SK-N-SH treated with all-trans-retinoic acid at 6 μM for 48 hours (cell line): ENCODE data around the gene TUB.

Source experiments
- ATAC-seq: fragments of 200-7000 bp; cut with Tn5 transposase; 3 replicates; pipeline ENCODE4 v1.9.1; 2020; ENCODE audit warnings: mild to moderate bottlenecking, moderate library complexity
- ARNTL ChIP-seq: fragments of 450-650 bp; formaldehyde crosslinking; IDR thresholded peaks from 2 replicates; pipeline ENCODE4 v1.5.0; 2020; ENCODE audit warnings: low read depth, mild to moderate bottlenecking, moderate library complexity, borderline replicate concordance
- BACH2 ChIP-seq: fragments of 250-450 bp; sonication (Bioruptor Pico); IDR thresholded peaks from 2 replicates; pipeline ENCODE4 v1.9.0; 2021; ENCODE audit warnings: mild to moderate bottlenecking, borderline replicate concordance
- CSDC2 ChIP-seq: fragments of 250-450 bp; sonication (Bioruptor Pico); IDR thresholded peaks from 2 replicates; pipeline ENCODE4 v1.5.0; 2020; ENCODE audit warnings: mild to moderate bottlenecking, moderate library complexity
- ESRRG ChIP-seq: fragments of 250-450 bp; sonication (Bioruptor Pico); IDR thresholded peaks from 2 replicates; pipeline ENCODE4 v1.6.1; 2021; ENCODE audit warnings: mild to moderate bottlenecking
- GLIS3 ChIP-seq: fragments of 250-450 bp; sonication (Bioruptor Pico); IDR thresholded peaks from 2 replicates; pipeline ENCODE4 v1.5.0; 2020; ENCODE audit warnings: mild to moderate bottlenecking, moderate library complexity
- ISL1 ChIP-seq: fragments of 250-450 bp; sonication (Bioruptor Pico); IDR thresholded peaks from 2 replicates; pipeline ENCODE4 v2.1.2; 2022; ENCODE audit warnings: mild to moderate bottlenecking, moderate library complexity
- OSR1 ChIP-seq: fragments of 250-450 bp; sonication (Bioruptor Pico); IDR thresholded peaks from 2 replicates; pipeline ENCODE4 v1.8.0; 2022; ENCODE audit warnings: moderate library complexity, mild to moderate bottlenecking, inconsistent platforms
- PPARA ChIP-seq: fragments of 250-450 bp; sonication (Bioruptor Pico); IDR thresholded peaks from 2 replicates; pipeline ENCODE4 v1.5.0; 2020; ENCODE audit warnings: mild to moderate bottlenecking, borderline replicate concordance
- RARB ChIP-seq: fragments of 250-450 bp; sonication (Bioruptor Pico); IDR thresholded peaks from 2 replicates; pipeline ENCODE4 v1.8.0; 2021; ENCODE audit warnings: mild to moderate bottlenecking, moderate library complexity
- SNAI2 ChIP-seq: fragments of 250-450 bp; sonication (Bioruptor Pico); IDR thresholded peaks from 2 replicates; pipeline ENCODE4 v1.5.0; 2020; ENCODE audit warnings: mild to moderate bottlenecking, moderate library complexity
- TCF4 ChIP-seq: fragments of 250-450 bp; sonication (Bioruptor Pico); IDR thresholded peaks from 2 replicates; pipeline ENCODE4 v1.8.0; 2021; ENCODE audit warnings: mild to moderate bottlenecking, moderate library complexity, borderline replicate concordance
- TOX ChIP-seq: fragments of 250-450 bp; sonication (Bioruptor Pico); IDR thresholded peaks from 2 replicates; pipeline ENCODE4 v1.8.0; 2021; ENCODE audit warnings: mild to moderate bottlenecking, moderate library complexity, borderline replicate concordance
- ZC3H10 ChIP-seq: fragments of 250-450 bp; sonication (Bioruptor Pico); IDR thresholded peaks from 2 replicates; pipeline ENCODE4 v1.5.1; 2021; ENCODE audit warnings: mild to moderate bottlenecking, moderate library complexity
- ZFP3 ChIP-seq: fragments of 250-450 bp; sonication (Bioruptor Pico); IDR thresholded peaks from 2 replicates; pipeline ENCODE4 v1.5.0; 2020; ENCODE audit warnings: mild to moderate bottlenecking, moderate library complexity
- ZFP30 ChIP-seq: fragments of 450-650 bp; formaldehyde crosslinking; IDR thresholded peaks from 2 replicates; pipeline ENCODE4 v1.5.0; 2022; ENCODE audit warnings: mild to moderate bottlenecking, moderate library complexity
- ZNF565 ChIP-seq: fragments of 450-650 bp; formaldehyde crosslinking; conservative IDR thresholded peaks from 2 replicates; pipeline ENCODE4 v1.5.0; 2020; ENCODE audit warnings: low read depth, mild to moderate bottlenecking, moderate library complexity
- ZNF8 ChIP-seq: fragments of 450-650 bp; formaldehyde crosslinking; IDR thresholded peaks from 2 replicates; pipeline ENCODE4 v1.5.0; 2020; ENCODE audit warnings: mild to moderate bottlenecking, moderate library complexity
- TF ChIP-seq, protein P1 (sequence below): fragments of 250-450 bp; sonication (Bioruptor Pico); IDR thresholded peaks from 2 replicates; pipeline ENCODE4 v1.8.0; 2021; ENCODE audit warnings: low read depth, mild to moderate bottlenecking, moderate library complexity, borderline replicate concordance
- TF ChIP-seq, protein P2 (sequence below): fragments of 250-450 bp; sonication (Bioruptor Pico); IDR thresholded peaks from 2 replicates; pipeline ENCODE4 v1.5.1; 2021; ENCODE audit warnings: mild to moderate bottlenecking, moderate library complexity
- TF ChIP-seq, protein P3 (sequence below): fragments of 250-450 bp; sonication (Bioruptor Pico); IDR thresholded peaks from 2 replicates; pipeline ENCODE4 v1.8.0; 2020; ENCODE audit warnings: mild to moderate bottlenecking, moderate library complexity, borderline replicate concordance
- TF ChIP-seq, protein P4 (sequence below): fragments of 250-450 bp; sonication (Bioruptor Pico); IDR thresholded peaks from 2 replicates; pipeline ENCODE4 v1.5.0; 2020; ENCODE audit warnings: mild to moderate bottlenecking, moderate library complexity

TUB gene

DNA sequence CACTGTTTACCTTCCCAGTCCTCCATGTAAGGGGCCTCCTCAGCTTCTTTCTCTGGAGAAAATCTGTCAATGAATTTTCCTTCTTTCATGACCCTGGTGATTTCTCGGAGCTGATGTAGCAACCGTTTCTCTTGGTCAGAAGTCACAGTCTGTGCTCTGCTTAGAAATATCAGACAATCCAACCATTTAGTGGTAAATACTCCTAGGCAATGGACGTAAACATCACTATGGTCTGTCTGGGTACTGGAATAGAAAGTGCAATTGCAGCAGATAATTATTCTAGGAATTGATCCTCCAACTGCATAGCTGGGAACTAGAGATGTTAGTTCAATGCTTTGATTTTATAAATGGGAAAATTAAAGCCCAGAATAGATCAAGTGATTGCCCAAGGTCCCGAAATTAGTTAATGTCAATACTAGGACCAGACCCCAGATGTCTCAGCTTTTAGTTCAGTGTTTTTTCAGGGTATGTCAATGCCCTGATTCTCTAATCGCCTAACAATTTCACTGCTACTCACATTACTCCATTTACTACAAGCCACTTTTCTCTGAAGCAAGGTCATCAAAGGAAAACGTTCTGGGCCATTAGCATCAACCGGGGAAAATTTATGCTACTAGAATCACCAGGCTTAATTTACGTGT, 45.8 kb downstream of the TUB start:
- TF ChIP-seq BACH2 (no peak), CSDC2 (CRISPR knock-in tag) (no peak), ZNF565 (no peak), ZC3H10 (CRISPR knock-in tag) (no peak), ZNF8 (CRISPR knock-in tag) (no peak), ZFP3 (CRISPR knock-in tag) (no peak), ISL1 (CRISPR knock-in tag) (no peak), ZFP30 (CRISPR knock-in tag) (no peak), TOX (CRISPR knock-in tag) (no peak), ARNTL (CRISPR knock-in tag) (no peak), GLIS3 (CRISPR knock-in tag) (no peak), TCF4 (CRISPR knock-in tag) (no peak)
- TF ChIP-seq, protein P1, sequence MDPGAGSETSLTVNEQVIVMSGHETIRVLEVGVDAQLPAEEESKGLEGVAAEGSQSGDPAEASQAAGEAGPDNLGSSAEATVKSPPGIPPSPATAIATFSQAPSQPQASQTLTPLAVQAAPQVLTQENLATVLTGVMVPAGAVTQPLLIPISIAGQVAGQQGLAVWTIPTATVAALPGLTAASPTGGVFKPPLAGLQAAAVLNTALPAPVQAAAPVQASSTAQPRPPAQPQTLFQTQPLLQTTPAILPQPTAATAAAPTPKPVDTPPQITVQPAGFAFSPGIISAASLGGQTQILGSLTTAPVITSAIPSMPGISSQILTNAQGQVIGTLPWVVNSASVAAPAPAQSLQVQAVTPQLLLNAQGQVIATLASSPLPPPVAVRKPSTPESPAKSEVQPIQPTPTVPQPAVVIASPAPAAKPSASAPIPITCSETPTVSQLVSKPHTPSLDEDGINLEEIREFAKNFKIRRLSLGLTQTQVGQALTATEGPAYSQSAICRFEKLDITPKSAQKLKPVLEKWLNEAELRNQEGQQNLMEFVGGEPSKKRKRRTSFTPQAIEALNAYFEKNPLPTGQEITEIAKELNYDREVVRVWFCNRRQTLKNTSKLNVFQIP (CRISPR knock-in tag) = no peak
- TF ChIP-seq, protein P2, sequence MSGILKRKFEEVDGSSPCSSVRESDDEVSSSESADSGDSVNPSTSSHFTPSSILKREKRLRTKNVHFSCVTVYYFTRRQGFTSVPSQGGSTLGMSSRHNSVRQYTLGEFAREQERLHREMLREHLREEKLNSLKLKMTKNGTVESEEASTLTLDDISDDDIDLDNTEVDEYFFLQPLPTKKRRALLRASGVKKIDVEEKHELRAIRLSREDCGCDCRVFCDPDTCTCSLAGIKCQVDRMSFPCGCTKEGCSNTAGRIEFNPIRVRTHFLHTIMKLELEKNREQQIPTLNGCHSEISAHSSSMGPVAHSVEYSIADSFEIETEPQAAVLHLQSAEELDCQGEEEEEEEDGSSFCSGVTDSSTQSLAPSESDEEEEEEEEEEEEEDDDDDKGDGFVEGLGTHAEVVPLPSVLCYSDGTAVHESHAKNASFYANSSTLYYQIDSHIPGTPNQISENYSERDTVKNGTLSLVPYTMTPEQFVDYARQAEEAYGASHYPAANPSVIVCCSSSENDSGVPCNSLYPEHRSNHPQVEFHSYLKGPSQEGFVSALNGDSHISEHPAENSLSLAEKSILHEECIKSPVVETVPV = no peak
- ATAC-seq = no peak

DNA sequence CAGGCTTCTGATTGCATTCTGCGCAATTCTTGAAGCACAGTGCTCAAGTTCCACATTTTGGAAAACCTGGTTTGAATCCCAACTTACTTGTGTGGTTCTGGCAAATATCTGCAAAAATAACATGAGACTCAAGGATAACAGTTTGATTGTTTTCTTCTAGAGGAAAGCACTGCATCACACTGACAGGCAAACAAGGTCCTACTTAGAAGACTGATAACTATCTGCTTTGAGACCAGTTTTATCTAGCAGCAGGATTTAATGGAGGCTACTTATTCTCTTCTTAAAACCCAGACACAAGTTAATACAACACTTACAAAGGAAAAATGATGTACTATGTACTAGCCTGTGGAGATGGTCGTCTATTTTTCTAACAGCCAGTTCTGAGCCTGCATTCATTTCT, 46.4 kb downstream of the TUB start:
- no peak for ATAC-seq
- TF ChIP-seq, protein P3, sequence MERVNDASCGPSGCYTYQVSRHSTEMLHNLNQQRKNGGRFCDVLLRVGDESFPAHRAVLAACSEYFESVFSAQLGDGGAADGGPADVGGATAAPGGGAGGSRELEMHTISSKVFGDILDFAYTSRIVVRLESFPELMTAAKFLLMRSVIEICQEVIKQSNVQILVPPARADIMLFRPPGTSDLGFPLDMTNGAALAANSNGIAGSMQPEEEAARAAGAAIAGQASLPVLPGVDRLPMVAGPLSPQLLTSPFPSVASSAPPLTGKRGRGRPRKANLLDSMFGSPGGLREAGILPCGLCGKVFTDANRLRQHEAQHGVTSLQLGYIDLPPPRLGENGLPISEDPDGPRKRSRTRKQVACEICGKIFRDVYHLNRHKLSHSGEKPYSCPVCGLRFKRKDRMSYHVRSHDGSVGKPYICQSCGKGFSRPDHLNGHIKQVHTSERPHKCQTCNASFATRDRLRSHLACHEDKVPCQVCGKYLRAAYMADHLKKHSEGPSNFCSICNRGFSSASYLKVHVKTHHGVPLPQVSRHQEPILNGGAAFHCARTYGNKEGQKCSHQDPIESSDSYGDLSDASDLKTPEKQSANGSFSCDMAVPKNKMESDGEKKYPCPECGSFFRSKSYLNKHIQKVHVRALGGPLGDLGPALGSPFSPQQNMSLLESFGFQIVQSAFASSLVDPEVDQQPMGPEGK (CRISPR knock-in tag) = no peak
- TF ChIP-seq, protein P4, sequence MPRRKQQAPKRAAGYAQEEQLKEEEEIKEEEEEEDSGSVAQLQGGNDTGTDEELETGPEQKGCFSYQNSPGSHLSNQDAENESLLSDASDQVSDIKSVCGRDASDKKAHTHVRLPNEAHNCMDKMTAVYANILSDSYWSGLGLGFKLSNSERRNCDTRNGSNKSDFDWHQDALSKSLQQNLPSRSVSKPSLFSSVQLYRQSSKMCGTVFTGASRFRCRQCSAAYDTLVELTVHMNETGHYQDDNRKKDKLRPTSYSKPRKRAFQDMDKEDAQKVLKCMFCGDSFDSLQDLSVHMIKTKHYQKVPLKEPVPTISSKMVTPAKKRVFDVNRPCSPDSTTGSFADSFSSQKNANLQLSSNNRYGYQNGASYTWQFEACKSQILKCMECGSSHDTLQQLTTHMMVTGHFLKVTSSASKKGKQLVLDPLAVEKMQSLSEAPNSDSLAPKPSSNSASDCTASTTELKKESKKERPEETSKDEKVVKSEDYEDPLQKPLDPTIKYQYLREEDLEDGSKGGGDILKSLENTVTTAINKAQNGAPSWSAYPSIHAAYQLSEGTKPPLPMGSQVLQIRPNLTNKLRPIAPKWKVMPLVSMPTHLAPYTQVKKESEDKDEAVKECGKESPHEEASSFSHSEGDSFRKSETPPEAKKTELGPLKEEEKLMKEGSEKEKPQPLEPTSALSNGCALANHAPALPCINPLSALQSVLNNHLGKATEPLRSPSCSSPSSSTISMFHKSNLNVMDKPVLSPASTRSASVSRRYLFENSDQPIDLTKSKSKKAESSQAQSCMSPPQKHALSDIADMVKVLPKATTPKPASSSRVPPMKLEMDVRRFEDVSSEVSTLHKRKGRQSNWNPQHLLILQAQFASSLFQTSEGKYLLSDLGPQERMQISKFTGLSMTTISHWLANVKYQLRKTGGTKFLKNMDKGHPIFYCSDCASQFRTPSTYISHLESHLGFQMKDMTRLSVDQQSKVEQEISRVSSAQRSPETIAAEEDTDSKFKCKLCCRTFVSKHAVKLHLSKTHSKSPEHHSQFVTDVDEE (CRISPR knock-in tag) = no peak
- TF ChIP-seq ARNTL (CRISPR knock-in tag) = no peak
- TF ChIP-seq ISL1 (CRISPR knock-in tag) = no peak
- TF ChIP-seq, all 23 proteins: peak for 0

DNA sequence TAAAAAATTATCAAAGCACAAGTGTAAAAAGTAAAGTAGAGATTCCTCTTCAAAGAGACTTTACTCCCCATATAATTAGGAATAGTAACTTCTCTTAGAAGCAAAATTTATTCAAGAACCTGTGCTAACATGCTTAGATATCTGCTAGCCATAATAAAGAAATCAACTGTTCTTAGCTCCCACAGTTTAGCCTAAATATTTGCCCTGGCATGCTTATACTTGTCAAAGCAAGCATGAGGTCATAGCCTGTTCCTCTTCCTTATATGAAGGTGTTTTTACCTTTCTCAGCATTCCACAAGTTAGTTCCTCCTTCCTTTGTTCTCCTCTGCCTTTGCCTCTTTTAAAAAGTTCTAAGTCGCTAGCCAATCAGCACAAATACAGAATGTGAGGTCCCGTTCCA, 57.5 kb downstream of the TUB start:
- no peak for ATAC-seq
- TF ChIP-seq ZFP30 (CRISPR knock-in tag) (no peak), ISL1 (CRISPR knock-in tag) (no peak), ZC3H10 (CRISPR knock-in tag) (no peak), TCF4 (CRISPR knock-in tag) (no peak), OSR1 (CRISPR knock-in tag) (no peak), ZNF565 (no peak), ESRRG (CRISPR knock-in tag) (no peak), ZNF8 (CRISPR knock-in tag) (no peak), CSDC2 (CRISPR knock-in tag) (no peak), RARB (CRISPR knock-in tag) (no peak), SNAI2 (no peak), TOX (CRISPR knock-in tag) (no peak), PPARA (no peak), ZFP3 (CRISPR knock-in tag) (no peak)
- TF ChIP-seq, protein P4 (CRISPR knock-in tag) = no peak
- TF ChIP-seq, protein P1 (CRISPR knock-in tag) = no peak
